ENCODE results near the gene DDX39A. TPM values are rescaled to one million over a fixed set of nuclear protein-coding genes. Genes with fewer than 3 reads are reported as not detected.

Gene DDX39A
- total RNA-seq, 2 experiments from 2014 or later = 168 to 185 TPM

DNA sequence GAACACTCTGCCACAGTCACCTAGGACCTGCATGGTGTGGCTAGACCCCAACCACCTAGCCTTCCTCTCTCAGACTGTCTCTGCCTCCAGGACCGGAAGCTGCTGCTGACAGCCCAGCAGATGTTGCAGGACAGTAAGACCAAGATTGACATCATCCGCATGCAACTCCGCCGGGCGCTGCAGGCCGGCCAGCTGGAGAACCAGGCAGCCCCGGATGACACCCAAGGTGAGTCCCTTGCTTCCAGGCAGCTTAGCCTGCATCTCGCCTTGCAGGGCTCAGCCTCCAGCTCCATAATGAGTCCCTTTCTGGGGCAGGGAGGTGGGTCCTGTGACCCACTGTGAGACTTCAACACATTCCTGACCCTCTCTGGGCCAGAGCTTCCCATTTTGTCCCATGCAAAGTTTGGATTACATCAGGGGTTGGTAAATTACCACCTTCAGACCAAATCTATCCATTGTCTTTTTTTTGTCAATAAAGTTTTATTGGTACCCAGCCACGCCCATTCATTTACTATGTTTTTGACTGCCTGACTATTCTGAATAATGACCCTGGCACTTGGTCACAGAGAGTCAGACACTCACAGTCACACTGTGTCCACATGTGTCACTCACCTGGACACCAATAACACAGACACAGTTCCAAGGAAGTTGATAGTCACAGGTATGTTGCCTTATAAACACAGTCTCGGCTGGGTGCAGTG lies 27.3 kb upstream of the DDX39A start:
- Mint-ChIP-seq H3K36me3 (ENCODE audit: low read depth) (peaks cover 60% of the 10 kb centered on the region), H3K4me1 (peaks cover 19% of the 10 kb centered on the region), H3K4me3 (no peak overlapping the region), H3K9me3 (ENCODE audit: low read depth) (no peaks in the 10 kb centered on the region), H3K27me3 (no peaks in the 10 kb centered on the region), H3K27ac (no peak overlapping the region)
- ChIA-PET CTCF (interaction anchor here (1.5 kb wide), 1 partner anchor 26 kb away, joined by 5 read pairs; no protein-coding TSS in a partner anchor), POLR2A (interaction anchor here (0.6 kb wide), 1 partner anchor 38 kb away, joined by 3 read pairs; no protein-coding TSS in a partner anchor)
- DNase-seq (no peak), ATAC-seq (no peak)
- intact Hi-C loops (cut with DNase I, micrococcal nuclease) = no loop called here

DNA sequence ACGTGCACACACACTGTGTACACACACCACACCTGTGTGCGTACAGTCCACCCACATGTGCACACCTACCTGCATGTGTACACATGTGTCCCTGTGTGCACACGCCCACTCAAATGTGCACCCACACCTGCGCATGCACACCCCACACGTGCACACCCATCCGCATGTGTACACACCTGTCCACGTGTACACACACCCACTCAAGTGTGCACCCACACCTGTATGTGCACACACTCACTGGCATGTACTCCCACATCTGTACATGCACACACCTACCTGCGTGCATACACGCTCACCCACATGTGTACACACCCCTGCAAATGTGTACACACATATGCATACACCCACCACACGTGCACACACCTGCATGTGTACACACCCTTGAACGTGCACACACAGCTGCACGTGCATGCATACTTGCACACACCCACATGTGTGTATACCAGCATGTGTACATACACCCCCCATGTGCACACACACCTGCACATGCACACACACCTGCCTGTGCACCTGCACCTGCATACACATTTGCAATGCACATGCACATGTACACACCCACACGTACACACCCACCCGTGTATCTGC lies 24.6 kb upstream of the DDX39A start:
- H3K27ac Mint-ChIP-seq = no peak overlapping the region
- ChIA-PET POLR2A (no interaction called here), CTCF (no interaction called here)
- intact Hi-C loops (cut with DNase I, micrococcal nuclease) = no loop called here
- peaks cover 30% of the 10 kb centered on the region for H3K4me1 Mint-ChIP-seq
- DNase-seq (no peak), ATAC-seq (no peak)
- no peaks in the 10 kb centered on the region for H3K27me3 Mint-ChIP-seq
- H3K4me3 Mint-ChIP-seq = no peak overlapping the region
- H3K9me3 Mint-ChIP-seq (ENCODE audit: low read depth) = no peaks in the 10 kb centered on the region
- peaks cover 49% of the 10 kb centered on the region for H3K36me3 Mint-ChIP-seq (ENCODE audit: low read depth)

DNA sequence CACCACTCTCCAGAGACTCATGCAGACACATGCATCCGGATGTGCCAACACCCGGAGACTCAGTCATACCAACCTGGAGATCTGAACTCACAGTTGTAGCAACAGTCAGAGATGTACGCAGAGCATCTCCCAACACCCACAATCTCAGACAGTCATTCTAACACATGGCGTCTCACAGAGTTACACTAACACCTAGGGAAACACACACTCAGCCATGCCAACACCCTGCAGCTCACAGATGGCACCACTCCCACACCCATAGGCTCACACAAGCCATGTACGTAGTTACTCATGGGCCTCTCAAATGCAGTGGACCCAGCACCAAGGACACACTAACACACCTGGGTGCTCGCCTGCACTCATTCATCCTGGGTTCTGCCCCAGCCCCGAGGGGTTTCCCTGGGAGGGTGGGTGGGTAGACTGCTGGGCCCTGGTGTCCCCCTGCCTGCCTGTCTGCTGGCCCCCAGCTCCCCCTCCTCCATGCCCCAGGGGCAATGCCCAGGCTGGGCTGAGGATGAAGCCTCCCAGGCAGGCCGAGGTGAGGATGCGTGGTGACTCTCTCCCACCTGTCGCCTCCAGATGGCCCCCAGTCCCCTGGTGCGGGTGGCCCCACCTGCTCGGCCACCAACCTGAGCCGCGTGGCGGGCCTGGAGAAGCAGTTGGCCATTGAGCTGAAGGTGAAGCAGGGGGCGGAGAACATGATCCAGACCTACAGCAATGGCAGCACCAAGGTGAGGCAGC lies 23.9 kb upstream of the DDX39A start:
- ATAC-seq (no peak), DNase-seq (no peak)
- H3K4me3 Mint-ChIP-seq = no peak overlapping the region
- H3K27ac Mint-ChIP-seq = no peak overlapping the region
- peaks cover 34% of the 10 kb centered on the region for H3K4me1 Mint-ChIP-seq
- no peaks in the 10 kb centered on the region for H3K9me3 Mint-ChIP-seq (ENCODE audit: low read depth)
- ChIA-PET CTCF (no interaction called here), POLR2A (no interaction called here)
- H3K36me3 Mint-ChIP-seq (ENCODE audit: low read depth) = peaks cover 46% of the 10 kb centered on the region
- H3K27me3 Mint-ChIP-seq = no peaks in the 10 kb centered on the region
- intact Hi-C loops (cut with DNase I, micrococcal nuclease) = no loop called here

GRCh38 chr19:14441041-14441938 lies 22.1 kb upstream of the DDX39A start:
- Mint-ChIP-seq H3K9me3 (ENCODE audit: low read depth) (no peaks in the 10 kb centered on the region), H3K27ac (peak overlapping the region; percentile 43), H3K4me3 (peak overlapping the region; percentile 84), H3K36me3 (ENCODE audit: low read depth) (peaks cover 40% of the 10 kb centered on the region), H3K4me1 (peaks cover 42% of the 10 kb centered on the region), H3K27me3 (no peaks in the 10 kb centered on the region)
- ChIA-PET POLR2A (no interaction called here), CTCF (interaction anchor here (0.6 to 0.8 kb wide), 3 partner anchors 13 to 209 kb away, joined by 3 read pairs; no protein-coding TSS in a partner anchor)
- intact Hi-C loops (cut with DNase I, micrococcal nuclease) = no loop called here
- ATAC-seq (no peak), DNase-seq (no peak)

GRCh38 chr19:14440049-14440448 lies 20.9 kb upstream of the DDX39A start:
- ChIA-PET CTCF (interaction anchor here (0.7 kb wide), 2 partner anchors 11 to 303 kb away, joined by 4 read pairs; partner anchors contain the start of gene ASF1B), POLR2A (interaction anchor here (0.6 kb wide), 1 partner anchor 15 kb away, joined by 4 read pairs; no protein-coding TSS in a partner anchor)
- intact Hi-C loops (cut with DNase I, micrococcal nuclease) = no loop called here
- peaks cover 37% of the 10 kb centered on the region for H3K36me3 Mint-ChIP-seq (ENCODE audit: low read depth)
- peak; percentile 98 for ATAC-seq
- peak overlapping the region; percentile 84 for H3K4me3 Mint-ChIP-seq
- H3K4me1 Mint-ChIP-seq = peaks cover 46% of the 10 kb centered on the region
- DNase-seq = peak; percentile 89
- H3K27me3 Mint-ChIP-seq = no peaks in the 10 kb centered on the region
- H3K9me3 Mint-ChIP-seq (ENCODE audit: low read depth) = no peaks in the 10 kb centered on the region
- H3K27ac Mint-ChIP-seq = peak overlapping the region; percentile 92

DNA sequence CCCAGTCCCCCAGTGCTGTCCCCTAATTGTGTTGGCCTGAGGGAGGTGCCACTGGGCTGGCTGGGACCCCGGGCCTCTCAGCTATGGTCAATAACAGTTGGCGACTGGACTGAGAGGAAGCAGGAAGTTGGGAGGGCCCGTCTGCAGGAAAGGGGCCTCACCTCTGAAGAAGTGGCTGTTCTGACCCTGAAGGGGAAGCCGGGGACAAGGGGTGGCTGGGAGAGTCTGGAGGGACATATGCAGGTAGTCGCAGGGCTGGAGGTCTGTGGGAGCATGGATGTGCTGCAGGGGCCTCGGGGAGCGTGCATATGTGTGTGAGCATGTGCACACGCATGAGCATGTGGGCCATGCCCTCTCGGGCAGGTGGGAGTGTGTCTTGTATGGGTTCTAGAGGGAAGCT lies 19.9 kb upstream of the DDX39A start:
- no peaks in the 10 kb centered on the region for H3K27me3 Mint-ChIP-seq
- ChIA-PET CTCF (interaction anchor here (0.6 kb wide), 1 partner anchor 380 kb away, joined by 3 read pairs; no protein-coding TSS in a partner anchor), POLR2A (interaction anchor here (0.6 kb wide), 2 partner anchors 38 to 499 kb away, joined by 4 read pairs; no protein-coding TSS in a partner anchor)
- peak overlapping the region; percentile 84 for H3K4me3 Mint-ChIP-seq
- peak overlapping the region; percentile 92 for H3K27ac Mint-ChIP-seq
- H3K36me3 Mint-ChIP-seq (ENCODE audit: low read depth) = peaks cover 28% of the 10 kb centered on the region
- intact Hi-C loops (cut with DNase I, micrococcal nuclease) = loop anchor here in 1 of 2 experiments (10.0 kb wide), 1 partner anchor 1566 kb away; no protein-coding TSS in a partner anchor
- ATAC-seq = no peak
- no peaks in the 10 kb centered on the region for H3K9me3 Mint-ChIP-seq (ENCODE audit: low read depth)
- DNase-seq = no peak
- H3K4me1 Mint-ChIP-seq = peaks cover 51% of the 10 kb centered on the region

DNA sequence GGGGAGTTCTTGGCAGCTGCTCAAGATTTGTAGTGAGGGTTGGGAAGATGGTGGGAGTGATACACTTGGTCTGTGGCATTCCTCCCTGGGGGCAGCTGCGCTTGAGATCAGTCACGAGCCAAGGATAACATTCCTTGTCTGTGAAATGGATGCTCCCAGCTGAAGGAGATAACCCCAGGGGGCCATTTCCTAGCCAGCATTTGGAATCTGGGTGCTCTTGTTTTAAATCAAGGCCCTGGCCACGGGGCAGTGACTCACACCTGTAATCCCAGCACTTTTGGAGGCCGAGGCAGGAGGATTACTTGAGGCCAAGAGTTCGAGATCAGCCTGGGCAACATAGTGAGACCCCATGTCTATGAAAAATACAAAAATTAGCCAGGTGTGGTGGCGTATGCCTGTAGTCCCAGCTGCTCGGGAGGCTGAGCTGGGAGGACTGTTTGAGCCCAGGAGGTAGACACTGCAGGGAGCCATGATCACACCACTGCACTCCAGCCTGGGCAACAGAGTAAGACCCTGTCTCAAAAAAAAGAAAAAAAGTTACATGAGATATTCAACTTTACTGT lies 18.5 kb upstream of the DDX39A start:
- POLR2A ChIA-PET = interaction anchor here (0.6 kb wide), 1 partner anchor 75 kb away, joined by 4 read pairs; no protein-coding TSS in a partner anchor

GRCh38 chr19:14435320-14436050 lies 16.3 kb upstream of the DDX39A start:
- H3K9me3 Mint-ChIP-seq (ENCODE audit: low read depth) = no peaks in the 10 kb centered on the region
- H3K4me1 Mint-ChIP-seq = peaks cover 49% of the 10 kb centered on the region
- H3K27ac Mint-ChIP-seq = peak overlapping the region; percentile 71
- intact Hi-C loops (cut with DNase I, micrococcal nuclease) = loop anchor here in 1 of 2 experiments (10.0 kb wide), 1 partner anchor 1569 kb away; no protein-coding TSS in a partner anchor
- ATAC-seq (no peak), DNase-seq (no peak)
- peak overlapping the region; percentile 63 for H3K4me3 Mint-ChIP-seq
- H3K36me3 Mint-ChIP-seq (ENCODE audit: low read depth) = peaks cover 10% of the 10 kb centered on the region
- CTCF ChIA-PET = no interaction called here
- no peaks in the 10 kb centered on the region for H3K27me3 Mint-ChIP-seq
- POLR2A ChIA-PET = no interaction called here

More for the DNA sequence above, 18.5 kb upstream of the DDX39A start:
- Mint-ChIP-seq H3K27ac (peak overlapping the region; percentile 23), H3K27me3 (no peaks in the 10 kb centered on the region), H3K4me3 (no peak overlapping the region), H3K4me1 (peaks cover 48% of the 10 kb centered on the region), H3K36me3 (ENCODE audit: low read depth) (peaks cover 16% of the 10 kb centered on the region), H3K9me3 (ENCODE audit: low read depth) (no peaks in the 10 kb centered on the region)
- ATAC-seq (no peak), DNase-seq (no peak)
- intact Hi-C loops (cut with DNase I, micrococcal nuclease) = loop anchor here in 1 of 2 experiments (10.0 kb wide), 1 partner anchor 1567 kb away; no protein-coding TSS in a partner anchor
- CTCF ChIA-PET = interaction anchor here (0.6 to 1.0 kb wide), 2 partner anchors 42 to 67 kb away, joined by 3 to 4 read pairs; no protein-coding TSS in a partner anchor

- Mint-ChIP-seq H3K27me3 (no peaks in the 10 kb centered on the region), H3K27ac (peak overlapping the region; percentile 71), H3K4me1 (peaks cover 41% of the 10 kb centered on the region), H3K36me3 (ENCODE audit: low read depth) (peaks cover 5% of the 10 kb centered on the region), H3K9me3 (ENCODE audit: low read depth) (no peaks in the 10 kb centered on the region), H3K4me3 (peak overlapping the region; percentile 63)
- ChIA-PET CTCF (no interaction called here), POLR2A (no interaction called here)
- intact Hi-C loops (cut with DNase I, micrococcal nuclease) = loop anchor here in 1 of 2 experiments (5.0 to 10.0 kb wide), 2 partner anchors 253 to 1570 kb away; no protein-coding TSS in a partner anchor
- ATAC-seq = peak; percentile 83
- peak; percentile 77 for DNase-seq
Observed at GRCh38 chr19:14434543-14435319, 15.6 kb upstream of the DDX39A start.

All from activated CD4-positive, alpha-beta T cell treated with anti-CD3 and anti-CD28 coated beads for 36 hours (primary cell).